ENCODE results near the gene SIGLEC1. TPM values are rescaled to one million over a fixed set of nuclear protein-coding genes. Genes with fewer than 3 reads are reported as not detected.

The SIGLEC1 gene
- total RNA-seq, 1 experiment from 2014 or later: 0.17 TPM

GRCh38 chr20:3749087-3749688 is 36.8 kb upstream of the SIGLEC1 start:
- H3K4me2 ChIP-seq (ENCODE audit: low read length): no peak overlapping the region
- POLR2A ChIA-PET: no interaction called here
- peaks cover 9 to 20% of the 10 kb centered on the region in 2 experiments for H3K4me1 ChIP-seq (ENCODE audit: control insufficient read depth in 1 of 2, insufficient read depth in 2 of 2, low read length in 2 of 2)
- no peaks in the 10 kb centered on the region for H3K79me2 ChIP-seq (ENCODE audit: insufficient read depth, low read length)
- H4K20me1 ChIP-seq (ENCODE audit: insufficient read depth): no peaks in the 10 kb centered on the region
- no peak for DNase-seq (ENCODE audit: low read depth, low spot score)
- H3K36me3 ChIP-seq (ENCODE audit: control insufficient read depth in 1 of 2, insufficient read depth in 2 of 2, low read length in 2 of 2): peaks cover 0 to 8% of the 10 kb centered on the region in 2 experiments; a peak in 2 of 4 replicates
- no peak overlapping the region for H3K27ac ChIP-seq (ENCODE audit: low read depth, low read length)
- BruUV-seq (replicated peaks): no TSS peak
- intact Hi-C loops (cut with micrococcal nuclease): no loop called here
- no peaks in the 10 kb centered on the region for H3K9me3 ChIP-seq (ENCODE audit: control insufficient read depth in 1 of 2, insufficient read depth in 1 of 2, low read depth in 1 of 2, low read length in 2 of 2)
- no peaks in the 10 kb centered on the region for H3K27me3 ChIP-seq (ENCODE audit: insufficient read depth, low read length)
- H2AFZ ChIP-seq (ENCODE audit: low read depth, low read length, poor library complexity, severe bottlenecking): no peak overlapping the region
- H3K4me3 ChIP-seq (replicated peaks in 1 of 2; ENCODE audit: low read depth in 1 of 2, low read length in 2 of 2): no peak overlapping the region
- CTCF ChIA-PET: interaction anchor here (1.0 to 3.8 kb wide), 6 partner anchors 19 to 38 kb away, joined by 3 to 9 read pairs (median 4); partner anchors contain the start of genes ADISSP and SPEF1
- ATAC-seq: no peak
- H3K9ac ChIP-seq (ENCODE audit: low read length): no peak overlapping the region
- TF ChIP-seq POLR2AphosphoS5 (IDR thresholded peaks at IDR 0.05; ENCODE audit: low read depth, low read length) (no peak), EGR1 (IDR thresholded peaks at IDR 0.05; ENCODE audit: low read depth) (no peak), FOSL1 (IDR thresholded peaks at IDR 0.05; ENCODE audit: low read depth) (no peak), TCF7L2 (IDR thresholded peaks at IDR 0.05; ENCODE audit: borderline replicate concordance, extremely low read depth, insufficient read depth, insufficient read length) (no peak), ZBTB33 (IDR thresholded peaks at IDR 0.05; ENCODE audit: extremely low read depth, insufficient replicate concordance, low read length) (no peak), SP1 (IDR thresholded peaks at IDR 0.05; ENCODE audit: low read depth) (no peak), POLR2A (IDR thresholded peaks at IDR 0.05; ENCODE audit: borderline replicate concordance, extremely low read depth, insufficient read depth, insufficient read length) (no peak)
- no peaks in the 10 kb centered on the region for H3K9me2 ChIP-seq (ENCODE audit: insufficient read depth)
- RAD21 ChIA-PET (ENCODE audit: low non-redundant PET in 1 of 2, low total read pairs in 2 of 2, uncharacterized antibody in 2 of 2, unreplicated experiment in 2 of 2): interaction anchor here in 1 of 2 experiments (0.9 to 1.0 kb wide), 2 partner anchors 33 kb away, joined by 3 read pairs; no protein-coding TSS in a partner anchor
